GM10847 (cell line): ENCODE data around the gene TMTC1.

Experiments used
- POLR2A ChIP-seq: IDR thresholded peaks from 2 replicates; pipeline ENCODE4 v1.6.1; 2011; ENCODE audit not compliant: insufficient read length; ENCODE audit errors: extremely low read depth

Gene TMTC1

GRCh38 chr12:29709496-29710040, 74.2 kb downstream of the TMTC1 start:
- TF ChIP-seq POLR2A = no peak

GRCh38 chr12:29709054-29709453, 74.7 kb downstream of the TMTC1 start:
- TF ChIP-seq POLR2A = no peak

GRCh38 chr12:29707846-29708245, 75.9 kb downstream of the TMTC1 start:
- no peak for TF ChIP-seq POLR2A

- TF ChIP-seq POLR2A = no peak
These were observed 77.4 kb downstream of the TMTC1 start for GRCh38 chr12:29706311-29706710.

- no peak for TF ChIP-seq POLR2A
These were observed 80.2 kb downstream of the TMTC1 start for GRCh38 chr12:29703528-29703927.

- no peak for TF ChIP-seq POLR2A
These were observed 80.8 kb downstream of the TMTC1 start for GRCh38 chr12:29702972-29703371.

GRCh38 chr12:29702222-29702621, 81.5 kb downstream of the TMTC1 start:
- no peak for TF ChIP-seq POLR2A

GRCh38 chr12:29700761-29701481, 82.8 kb downstream of the TMTC1 start:
- TF ChIP-seq POLR2A = no peak

- TF ChIP-seq POLR2A = no peak
These were observed 85.0 kb downstream of the TMTC1 start for GRCh38 chr12:29698756-29699155.

GRCh38 chr12:29695800-29696199, 87.9 kb downstream of the TMTC1 start:
- TF ChIP-seq POLR2A = no peak

- no peak for TF ChIP-seq POLR2A
These were observed 88.7 kb downstream of the TMTC1 start for GRCh38 chr12:29695026-29695425.

- TF ChIP-seq POLR2A = no peak
These were observed 89.7 kb downstream of the TMTC1 start for GRCh38 chr12:29694002-29694401.

- TF ChIP-seq POLR2A = no peak
These were observed 91.5 kb downstream of the TMTC1 start for GRCh38 chr12:29692237-29692636.

GRCh38 chr12:29691161-29691854, 92.4 kb downstream of the TMTC1 start:
- no peak for TF ChIP-seq POLR2A

GRCh38 chr12:29690728-29691127, 93.0 kb downstream of the TMTC1 start:
- no peak for TF ChIP-seq POLR2A

- no peak for TF ChIP-seq POLR2A
These were observed 94.8 kb downstream of the TMTC1 start for GRCh38 chr12:29688914-29689313.
